Left ventricle myocardium inferior (tissue), 1 donor: Measurements from ENCODE around the gene FLT3LG. TPM values are rescaled to one million over a fixed set of nuclear protein-coding genes. Genes with fewer than 3 reads are reported as not detected.

Experiments
- DNase-seq: peaks from one replicate; pipeline ENCODE4 v3.0.0-alpha.2; 2020
- H3K27ac ChIP-seq: fragments of 200-600 bp; replicated peaks from 2 replicates; pipeline ENCODE4 v1.8.0; 2021
- H3K27me3 ChIP-seq: fragments of 200-600 bp; 2 replicates; pipeline ENCODE4 v1.8.0; 2021; ENCODE audit warnings: low read depth
- H3K36me3 ChIP-seq: fragments of 200-600 bp; 2 replicates; pipeline ENCODE4 v1.8.0; 2021
- H3K4me1 ChIP-seq: fragments of 200-600 bp; 2 replicates; pipeline ENCODE4 v1.8.0; 2021
- H3K4me3 ChIP-seq: fragments of 200-600 bp; 2 replicates; pipeline ENCODE4 v1.8.0; 2021; ENCODE audit warnings: mild to moderate bottlenecking, moderate library complexity
- H3K9me3 ChIP-seq: fragments of 200-600 bp; replicated peaks from 2 replicates; pipeline ENCODE4 v1.8.0; 2021
- CTCF ChIP-seq: fragments of 200-600 bp; IDR thresholded peaks from 2 replicates; pipeline ENCODE4 v1.8.0; 2021; ENCODE audit warnings: antibody characterized with exemption, mild to moderate bottlenecking, borderline replicate concordance
- intact Hi-C: fragments of 100-400 bp; cut with micrococcal nuclease; formaldehyde crosslinking; loops from one replicate; pipeline ENCODE4 v1.11.0; 2022
- total RNA-seq: library from RNA; stranded (reverse); fragmentation: NEBNext Ultra II Directional; extraction: Animal tissue kit (Norgen Biotek cat#: 25700); gene quantifications from one replicate; pipeline ENCODE4 v1.2.1, GENCODE V29; 2021
- donor health status: DM: no; HTN: yes; CAD: no; lungs with severe emphysema.

FLT3LG gene
- total RNA-seq, 1 donor from 2014 or later: 3.1 TPM

GRCh38 chr19:49486232-49486631, 12.2 kb downstream of the FLT3LG start:
- Histone ChIP-seq H3K27me3 (no peaks in the 10 kb centered on the region), H3K9me3 (no peaks in the 10 kb centered on the region), H3K27ac (peak overlapping the region; percentile 93), H3K36me3 (peaks cover 34% of the 10 kb centered on the region), H3K4me3 (no peak overlapping the region), H3K4me1 (peaks cover 39% of the 10 kb centered on the region)
- DNase-seq: no peak
- intact Hi-C loops: no loop called here
- no peak for TF ChIP-seq CTCF

GRCh38 chr19:49486710-49487276, 12.8 kb downstream of the FLT3LG start:
- Histone ChIP-seq H3K9me3 (no peaks in the 10 kb centered on the region), H3K27me3 (no peaks in the 10 kb centered on the region), H3K27ac (peak overlapping the region; percentile 93), H3K4me3 (peak overlapping the region; percentile 98), H3K4me1 (peaks cover 39% of the 10 kb centered on the region), H3K36me3 (peaks cover 39% of the 10 kb centered on the region)
- intact Hi-C loops: no loop called here
- peak; percentile 16 for TF ChIP-seq CTCF
- DNase-seq: no peak

GRCh38 chr19:49487277-49488045, 13.4 kb downstream of the FLT3LG start, which contains the start of gene RPL13A:
Gene RPL13A, plus strand, starts transcription at chr19:49487608. Its CDS starts 22 bp downstream, at chr19:49487630.
- no peaks in the 10 kb centered on the region for H3K9me3 ChIP-seq
- TF ChIP-seq CTCF: no peak
- intact Hi-C loops: no loop called here
- peak within 1 kb of the TSS; percentile 93 for H3K27ac ChIP-seq
- peaks cover 45% of the 10 kb centered on the region for H3K36me3 ChIP-seq
- peaks cover 39% of the 10 kb centered on the region for H3K4me1 ChIP-seq
- H3K27me3 ChIP-seq: no peaks in the 10 kb centered on the region
- H3K4me3 ChIP-seq: peak within 1 kb of the TSS; percentile 98
- peak; percentile 99 for DNase-seq

- Histone ChIP-seq H3K4me1 (peaks cover 39% of the 10 kb centered on the region), H3K27me3 (no peaks in the 10 kb centered on the region), H3K9me3 (no peaks in the 10 kb centered on the region), H3K36me3 (peaks cover 45% of the 10 kb centered on the region), H3K27ac (peak overlapping the region; percentile 93), H3K4me3 (peak overlapping the region; percentile 98)
- DNase-seq: no peak
- intact Hi-C loops: no loop called here
- no peak for TF ChIP-seq CTCF
Observed at GRCh38 chr19:49488046-49488862, 14.2 kb downstream of the FLT3LG start.

GRCh38 chr19:49488863-49489537, 15.0 kb downstream of the FLT3LG start:
- DNase-seq: no peak
- Histone ChIP-seq H3K9me3 (no peaks in the 10 kb centered on the region), H3K27ac (peak overlapping the region; percentile 93), H3K27me3 (no peaks in the 10 kb centered on the region), H3K36me3 (peaks cover 46% of the 10 kb centered on the region), H3K4me3 (peak overlapping the region; percentile 98), H3K4me1 (peaks cover 39% of the 10 kb centered on the region)
- intact Hi-C loops: no loop called here
- no peak for TF ChIP-seq CTCF
